ENCODE data around the gene ARHGAP9.
A peak's percentile ranks its signal among the peaks of the same experiment; 100 is the strongest.

Gene ARHGAP9

DNA sequence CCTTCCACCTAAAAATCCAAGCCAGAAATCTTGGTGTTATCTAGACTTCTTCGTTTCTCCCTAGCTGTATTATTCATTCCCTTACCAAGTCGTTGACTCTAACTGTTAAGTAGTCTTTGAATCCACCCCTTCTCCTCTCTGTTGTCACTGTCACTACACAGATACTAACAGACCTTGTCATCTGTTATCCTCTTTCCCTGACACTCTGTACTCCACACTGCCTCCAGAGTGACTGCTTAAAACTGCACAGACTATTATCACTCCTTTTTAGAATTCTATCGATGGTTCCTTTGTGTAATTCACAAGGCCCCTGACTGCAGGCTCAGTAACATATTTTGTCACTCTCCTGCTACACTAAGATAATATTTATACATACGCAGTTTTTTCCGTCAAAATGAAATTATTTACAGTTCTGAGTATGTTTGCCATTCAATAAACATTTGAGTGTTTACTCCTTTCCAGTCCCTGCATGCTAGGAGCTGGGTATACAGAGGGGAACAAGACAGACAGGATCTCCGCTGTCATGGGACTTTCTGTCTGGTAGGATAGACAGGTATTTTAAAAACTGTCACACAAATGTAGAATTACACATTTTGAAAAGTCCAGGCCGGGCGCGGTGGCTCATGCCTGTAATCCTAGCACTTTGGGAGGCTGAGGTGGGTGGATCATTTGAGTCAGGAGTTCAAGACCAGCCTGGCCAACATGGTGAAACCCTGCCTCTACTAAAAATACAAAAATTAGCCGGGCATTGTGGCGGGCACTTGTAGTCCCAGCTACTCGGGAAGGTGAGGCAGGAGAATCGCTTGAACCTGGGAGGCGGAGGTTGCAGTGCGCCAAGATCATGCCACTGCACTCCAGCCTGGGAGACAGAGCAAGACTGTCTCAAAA lies 12.0 kb upstream of the ARHGAP9 start:
- no peak for DNase-seq

DNA sequence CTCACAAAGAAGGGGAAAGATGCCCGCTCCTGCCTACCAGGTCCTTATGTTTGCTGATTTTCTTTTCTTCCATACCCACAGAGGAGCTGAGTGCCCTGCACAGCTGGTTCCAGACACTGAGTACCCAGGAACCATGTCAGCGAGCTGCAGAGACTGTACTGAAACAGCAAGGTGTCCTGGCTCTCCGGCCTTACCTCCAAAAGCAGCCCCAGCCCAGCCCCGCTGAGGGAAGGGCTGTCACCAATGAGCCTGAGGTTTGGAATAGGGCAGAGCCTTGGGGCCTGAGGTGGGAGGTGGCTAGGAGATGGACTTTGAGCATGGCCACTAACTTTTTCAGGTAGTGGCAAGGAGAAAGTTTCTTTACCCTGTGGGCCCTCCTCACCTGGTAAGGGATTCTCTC lies 10.5 kb upstream of the ARHGAP9 start:
- DNase-seq, result no peak

DNA sequence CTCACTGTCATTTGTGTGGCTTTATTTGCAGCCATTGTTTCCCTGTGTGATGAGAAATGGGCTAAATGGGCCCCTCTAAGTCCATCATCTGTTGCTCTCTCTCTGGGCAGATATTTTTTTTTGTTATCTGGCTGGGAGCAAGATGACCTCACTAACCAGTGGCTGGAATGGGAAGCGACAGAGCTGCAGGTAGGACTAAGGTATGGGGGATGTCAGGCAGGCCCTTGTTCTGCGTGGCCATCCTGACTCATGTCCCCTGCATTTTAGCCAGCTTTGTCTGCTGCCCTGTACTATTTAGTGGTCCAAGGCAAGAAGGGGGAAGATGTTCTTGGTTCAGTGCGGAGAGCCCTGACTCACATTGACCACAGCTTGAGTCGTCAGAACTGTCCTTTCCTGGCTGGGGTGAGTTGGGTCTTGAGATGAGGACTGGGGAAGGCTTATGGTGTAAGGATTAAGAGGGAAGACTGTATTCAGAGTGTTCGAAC lies 9.5 kb upstream of the ARHGAP9 start:
- no peak for DNase-seq

DNA sequence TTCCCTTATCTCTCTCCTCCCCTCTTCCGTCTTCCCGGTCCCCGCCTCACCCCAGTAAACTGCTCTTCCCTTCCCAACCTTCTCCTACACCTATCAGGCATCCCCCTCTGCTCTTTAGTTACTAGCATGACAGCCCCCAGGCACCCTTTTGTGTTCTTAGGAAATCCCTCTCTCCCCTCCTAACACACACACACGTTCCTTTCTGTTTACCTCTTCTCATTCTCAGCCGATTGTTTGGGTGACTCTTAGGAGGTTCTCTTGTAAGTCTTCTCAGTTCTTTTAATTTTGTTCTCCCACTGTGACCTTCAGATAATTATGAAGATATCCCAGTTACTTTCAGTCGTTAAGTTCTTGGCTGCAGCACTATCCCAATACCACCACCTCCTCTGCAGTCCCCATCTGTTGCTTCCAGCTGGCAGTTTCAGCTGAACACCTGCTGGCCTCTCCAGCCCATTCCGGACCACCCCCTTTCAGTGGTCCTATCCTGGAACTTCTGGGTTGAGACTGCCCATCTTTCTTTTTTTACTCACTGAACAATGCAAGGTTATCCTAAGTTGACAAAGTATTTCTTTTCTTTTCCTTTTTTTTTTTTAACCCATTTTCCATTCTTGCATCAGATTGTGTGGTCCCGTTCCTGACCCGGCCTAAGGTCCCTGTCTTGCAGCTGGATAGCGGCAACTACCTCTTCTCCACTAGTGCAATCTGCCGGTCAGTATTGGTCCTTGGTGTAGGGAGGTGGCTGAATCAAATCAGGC lies 8.9 kb upstream of the ARHGAP9 start:
- DNase-seq, result no peak

DNA sequence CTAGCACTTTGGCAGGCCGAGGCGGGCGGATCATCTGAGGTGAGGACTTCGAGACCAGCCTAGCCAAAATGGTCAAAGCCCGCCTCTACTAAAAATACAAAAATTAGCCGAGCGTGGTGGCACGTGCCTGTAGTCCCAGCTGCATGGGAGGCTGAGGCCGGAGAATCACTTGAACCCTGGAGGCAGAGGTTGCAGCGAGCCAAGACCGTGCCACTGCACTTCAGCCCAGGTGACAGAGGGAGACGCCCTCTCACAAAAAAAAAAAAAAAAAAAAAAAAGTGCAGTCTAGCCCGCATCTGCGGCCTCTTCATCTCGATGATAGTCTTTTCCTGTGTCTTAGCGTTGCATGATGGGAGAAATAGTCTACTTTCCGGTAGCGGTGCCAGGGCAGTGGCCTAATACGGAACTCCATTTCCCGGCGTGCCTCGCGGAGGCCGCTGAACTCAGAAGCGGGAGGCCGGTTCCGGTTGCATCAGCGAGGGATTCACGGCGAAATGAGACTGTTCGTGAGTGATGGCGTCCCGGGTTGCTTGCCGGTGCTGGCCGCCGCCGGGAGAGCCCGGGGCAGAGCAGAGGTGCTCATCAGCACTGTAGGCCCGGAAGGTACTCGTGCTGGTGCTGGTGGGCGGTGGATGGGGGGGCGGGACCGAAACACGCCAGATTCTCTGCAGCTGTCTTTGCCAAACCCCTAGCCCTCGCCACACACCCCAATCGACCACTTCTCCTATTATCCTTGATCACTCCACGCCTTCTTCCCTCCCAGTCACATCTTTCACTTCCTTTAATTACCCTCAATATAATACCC lies 8.1 kb upstream of the ARHGAP9 start, which contains the start of gene MARS1:
MARS1 (plus strand) TSS at position 472 of the 805 bp plus-strand sequence; CDS start at position 495, 23 bp downstream.
- peak; percentile 81 to 98 (median 90) for DNase-seq

DNA sequence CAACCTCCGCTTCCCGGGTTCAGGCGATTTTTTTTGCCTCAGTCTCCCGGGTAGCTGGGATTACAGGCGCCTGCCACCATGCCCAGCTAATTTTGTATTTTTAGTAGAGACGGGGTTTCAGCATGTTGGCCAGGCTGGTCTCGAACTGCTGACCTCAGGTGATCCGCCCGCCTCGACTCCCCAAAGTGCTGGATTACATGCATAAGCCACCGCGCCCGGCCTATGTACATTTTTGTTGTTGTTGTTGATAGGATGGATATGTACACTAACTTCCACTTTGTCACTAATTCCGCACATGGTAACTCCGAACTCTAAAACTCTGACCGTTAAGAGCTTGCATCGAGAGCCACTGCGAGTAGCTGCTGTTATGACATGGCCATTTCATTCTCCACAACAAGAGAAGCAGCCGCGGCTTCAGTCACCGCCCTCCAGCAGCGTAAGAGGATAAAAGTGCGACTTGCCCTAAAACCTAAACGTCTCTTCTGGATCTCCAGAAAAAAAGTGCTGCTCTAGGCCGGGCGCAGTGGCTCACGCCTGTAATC lies 7.5 kb upstream of the ARHGAP9 start:
- no peak for DNase-seq

DNA sequence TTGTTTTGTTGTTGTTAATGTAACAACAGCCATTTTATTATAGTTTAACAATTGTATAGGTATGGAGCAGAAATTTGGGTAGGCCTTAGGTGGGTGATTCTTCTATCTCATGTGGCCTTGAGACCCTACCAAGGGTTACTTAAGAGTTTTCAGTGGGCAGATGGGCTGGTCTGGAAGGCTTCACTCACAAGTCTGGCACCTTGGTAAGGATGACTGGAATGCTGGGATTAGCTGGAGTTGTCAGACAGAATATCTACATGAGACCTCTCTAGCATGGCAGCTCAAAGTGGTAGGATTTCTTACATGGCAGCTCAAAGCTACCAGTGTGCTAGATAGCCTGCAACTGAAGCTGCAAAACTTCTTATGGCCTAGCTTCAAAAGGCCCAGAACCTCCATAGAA lies 6.0 kb upstream of the ARHGAP9 start:
- no peak for DNase-seq

DNA sequence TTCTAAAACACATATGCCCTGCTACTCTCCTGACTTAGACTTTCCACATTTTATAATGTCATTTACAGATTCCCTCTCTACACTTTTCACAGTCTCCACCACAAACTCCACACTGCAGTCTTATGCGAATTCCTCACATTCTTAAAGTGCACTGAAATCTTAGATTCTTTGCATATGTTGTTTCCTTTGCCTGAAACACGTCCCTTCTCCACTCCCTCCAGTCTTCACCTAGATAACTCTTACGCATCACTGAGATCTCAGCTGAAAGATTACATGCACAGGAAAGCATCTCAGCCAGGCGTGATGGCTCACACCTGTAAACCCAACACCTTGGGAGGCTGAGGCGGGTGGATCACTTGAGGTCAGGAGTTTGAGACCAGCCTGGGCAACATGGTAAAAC lies 3.8 kb upstream of the ARHGAP9 start:
- no peak for DNase-seq

DNA sequence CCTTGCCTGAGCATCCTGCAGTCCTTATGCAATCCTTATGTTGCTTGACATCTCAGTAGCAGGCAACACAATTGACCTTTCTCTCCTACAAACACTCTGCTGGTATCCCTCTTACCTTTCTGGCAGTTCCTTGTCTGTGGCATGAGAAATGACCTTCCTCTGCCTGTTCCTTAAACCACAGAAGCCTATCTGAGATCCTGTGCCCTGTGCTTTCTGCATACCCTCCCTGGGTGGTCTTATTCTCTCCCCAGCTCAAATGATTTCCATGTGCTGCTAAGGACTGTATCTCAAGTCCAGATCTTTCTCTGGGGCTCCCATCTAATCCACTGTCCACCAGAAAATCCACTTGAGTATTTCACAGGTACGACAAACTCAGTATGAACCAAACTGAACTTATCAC lies 2.0 kb upstream of the ARHGAP9 start:
- no peak for DNase-seq

DNA sequence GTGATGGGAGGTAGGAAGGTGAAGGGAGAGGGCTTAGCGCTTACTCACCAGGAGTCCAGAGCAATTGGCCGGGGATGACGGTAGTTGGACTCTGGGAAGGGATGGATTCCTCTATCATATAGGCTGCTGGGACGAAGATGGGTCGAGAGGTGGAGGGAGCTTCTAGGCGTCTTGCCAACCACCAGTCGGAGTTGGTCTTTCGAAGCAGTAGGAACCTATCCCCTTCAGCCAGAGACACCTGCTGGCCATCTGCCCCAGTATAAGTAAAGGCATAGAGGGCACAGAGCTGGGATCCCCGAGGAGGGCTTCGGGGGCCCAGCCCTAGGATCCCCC lies 657 bp downstream of the ARHGAP9 start:
- DNase-seq, result no peak

DNA sequence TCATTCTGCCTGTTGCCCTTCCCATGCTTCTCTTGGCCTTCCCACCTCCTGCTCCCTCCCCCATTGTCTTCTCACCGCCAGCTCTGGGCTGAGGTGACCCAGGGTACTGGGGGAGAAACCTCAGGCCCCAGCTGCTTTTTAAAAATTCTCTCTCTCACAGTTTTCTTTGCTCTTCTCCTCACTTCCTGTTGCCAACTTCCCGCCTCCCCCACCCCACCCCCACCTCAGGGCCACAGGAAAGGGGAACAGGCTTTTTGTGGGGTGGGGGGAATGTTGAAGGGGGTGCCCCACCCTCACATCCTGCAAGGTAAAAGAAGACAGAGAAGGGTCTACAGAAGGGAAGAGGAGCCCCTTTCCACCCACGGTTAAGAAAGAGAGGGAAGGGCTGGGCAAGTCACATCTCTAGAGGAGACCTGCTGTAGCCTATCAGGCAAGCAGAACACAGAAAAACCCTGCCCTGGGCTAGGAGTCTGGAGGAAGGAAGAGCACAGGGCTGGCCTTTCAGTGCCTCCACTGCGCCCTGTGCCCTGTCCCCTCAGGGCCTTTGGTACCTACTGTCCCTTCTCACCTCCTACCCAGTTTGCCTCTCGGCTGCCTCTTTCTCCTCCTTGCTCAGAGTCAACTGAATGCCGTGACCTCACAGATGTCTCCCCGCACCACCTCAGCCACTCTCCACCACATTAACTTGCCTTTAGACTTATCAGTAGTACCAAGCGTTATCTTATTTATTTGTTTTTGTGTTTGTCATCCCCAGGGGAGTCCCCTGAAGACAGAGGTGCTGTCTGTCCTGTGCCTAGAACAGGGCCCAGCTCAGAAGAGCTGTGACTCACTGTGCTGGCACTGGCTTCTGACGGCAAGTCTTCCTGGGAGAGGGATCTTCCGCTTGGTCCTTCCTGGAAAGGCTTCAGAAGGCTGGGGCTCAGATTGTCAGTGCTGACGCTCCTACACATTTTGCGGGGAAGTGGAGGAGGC lies 1.7 kb downstream of the ARHGAP9 start:
- peak; percentile 38 to 74 (median 49) for DNase-seq

DNA sequence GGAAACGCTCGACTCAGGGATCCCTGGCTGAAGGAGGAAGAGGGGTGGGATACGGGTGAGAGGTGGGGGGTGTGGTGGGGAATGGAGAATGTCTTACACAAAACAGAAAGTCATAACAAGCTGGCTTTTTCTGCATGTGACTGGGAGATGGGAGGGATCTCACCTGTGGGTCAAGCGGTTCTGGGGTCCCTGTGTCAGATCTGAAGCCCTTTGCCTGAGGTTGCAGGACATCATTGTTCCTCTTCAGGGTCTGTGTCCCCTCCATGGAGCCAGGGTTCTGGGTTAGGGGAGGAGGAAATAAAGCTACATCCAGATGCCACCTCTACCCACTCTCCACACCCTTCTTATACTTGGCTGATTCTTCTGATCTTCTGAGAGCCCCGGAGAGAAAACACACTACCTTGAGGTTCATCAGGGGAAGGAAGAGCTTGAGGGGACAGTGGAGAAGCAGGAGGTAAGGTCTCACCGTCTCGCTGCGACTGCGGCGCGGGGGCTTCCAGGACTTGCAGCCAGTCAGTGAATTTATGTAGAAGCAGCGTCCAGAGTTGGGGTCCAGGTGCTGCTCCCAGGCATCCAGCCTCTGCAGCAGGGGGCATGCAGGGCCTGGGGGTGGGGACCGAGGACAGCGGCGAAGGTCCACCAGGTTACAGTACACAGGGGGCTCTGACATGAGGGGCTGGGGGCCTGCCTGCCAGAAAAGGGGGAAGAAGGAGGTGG lies 2.5 kb downstream of the ARHGAP9 start:
- DNase-seq, result no peak

DNA sequence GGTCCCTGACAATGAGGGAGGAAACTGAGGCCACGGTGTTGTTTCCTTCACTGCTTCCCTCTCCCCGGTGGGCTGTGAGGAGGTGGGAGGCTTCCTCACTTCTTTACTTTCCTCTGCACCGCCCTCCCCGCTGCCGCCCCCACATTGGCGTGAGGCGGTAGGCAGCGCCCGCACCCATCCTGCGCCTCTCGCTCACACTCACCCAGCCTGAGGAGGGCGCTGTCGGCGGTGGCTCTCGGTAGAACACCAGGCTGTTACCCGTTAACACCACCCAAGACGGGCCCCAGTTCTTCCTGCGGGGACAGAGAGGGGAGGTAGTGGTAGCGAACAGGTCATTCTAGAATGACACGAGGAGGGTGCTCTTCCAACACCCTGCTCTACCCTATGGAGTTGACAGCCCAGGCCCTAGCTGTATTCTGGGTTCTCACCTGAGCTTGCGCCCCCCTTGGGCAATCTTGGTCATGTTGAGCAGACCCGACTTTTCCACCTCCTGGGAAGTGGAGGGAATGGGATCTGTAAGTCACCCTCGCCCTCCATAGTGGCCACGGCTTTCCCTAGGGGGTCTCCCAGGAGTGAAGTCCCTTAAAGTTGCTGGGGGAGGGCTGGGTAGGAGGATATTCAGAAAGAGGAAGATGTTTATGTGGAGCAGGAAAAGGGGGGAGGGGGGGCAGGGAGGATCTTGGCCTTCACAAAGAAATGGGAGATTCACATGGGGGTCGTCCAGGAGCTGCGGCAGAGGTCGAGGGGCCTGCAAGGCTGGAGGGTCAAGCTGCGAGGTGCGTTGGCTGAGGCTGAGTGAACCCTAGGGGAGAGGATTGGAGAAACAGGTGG lies 3.3 kb downstream of the ARHGAP9 start:
- DNase-seq, result peak in 4 of 5 donors; percentile 32 to 81 (median 56)

DNA sequence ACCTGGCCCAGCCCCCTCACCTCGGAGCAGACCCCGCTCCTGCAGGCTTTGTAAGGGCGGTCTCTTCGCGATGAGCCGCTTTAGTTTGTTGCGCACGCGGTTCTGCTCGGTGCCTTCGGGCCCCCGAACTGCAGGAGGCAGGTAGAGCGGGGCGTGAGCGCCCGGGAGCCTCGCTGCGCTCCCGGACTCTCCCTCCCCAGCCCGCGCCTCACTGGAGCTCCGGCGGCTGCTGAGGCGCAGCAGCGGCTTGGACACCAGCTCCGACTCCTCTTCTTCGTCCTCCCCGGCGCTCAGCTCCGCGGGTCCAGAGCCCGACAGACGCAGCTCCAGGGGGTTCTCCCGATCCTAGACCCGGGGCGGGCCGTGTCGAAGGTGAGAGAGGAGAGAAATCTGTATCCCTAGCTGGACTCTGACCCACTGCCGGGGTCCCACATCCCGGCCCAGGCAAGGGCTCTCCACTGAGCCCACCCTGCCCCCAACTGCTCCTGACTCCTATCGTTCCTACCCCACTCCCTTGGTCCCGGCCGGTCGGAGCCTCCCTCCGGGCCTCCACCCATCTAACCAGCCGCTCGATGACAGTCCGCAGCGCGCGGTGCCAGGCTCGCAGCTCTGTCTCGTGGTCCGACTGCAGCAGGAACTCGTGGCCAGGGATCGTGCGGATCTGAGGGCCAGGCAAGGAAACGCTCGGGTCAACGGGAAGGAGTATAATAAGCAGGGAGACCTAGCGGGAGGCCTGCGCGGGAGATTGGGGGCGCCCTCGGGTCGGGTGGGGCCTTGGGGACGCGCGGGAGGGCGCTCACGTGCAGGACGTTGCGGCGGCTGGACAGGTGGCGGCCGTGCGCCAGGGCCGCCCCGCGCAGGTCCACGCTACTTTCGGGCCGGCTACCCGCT lies 4.2 kb downstream of the ARHGAP9 start:
- no peak for DNase-seq

DNA sequence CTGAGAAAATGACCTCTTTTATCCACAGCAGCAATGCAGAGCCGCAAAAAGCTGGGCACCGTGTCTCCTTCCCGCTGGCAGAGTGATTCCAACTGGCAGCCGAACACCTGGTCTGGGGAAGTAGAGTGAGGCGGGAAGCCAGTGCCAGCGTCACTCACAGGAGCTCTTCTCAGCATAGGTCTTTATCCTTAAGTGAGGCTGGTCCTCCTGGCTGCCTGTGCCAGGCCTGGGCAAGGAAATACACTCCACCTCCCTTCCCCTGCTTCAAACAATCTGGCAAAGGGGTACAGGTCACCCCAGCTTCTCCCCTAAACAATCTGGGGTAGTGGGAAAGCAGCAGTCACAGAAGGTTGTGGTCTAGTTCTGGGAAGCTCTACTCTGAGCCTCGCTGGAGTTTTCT lies 4.8 kb downstream of the ARHGAP9 start:
- DNase-seq, result no peak

DNA sequence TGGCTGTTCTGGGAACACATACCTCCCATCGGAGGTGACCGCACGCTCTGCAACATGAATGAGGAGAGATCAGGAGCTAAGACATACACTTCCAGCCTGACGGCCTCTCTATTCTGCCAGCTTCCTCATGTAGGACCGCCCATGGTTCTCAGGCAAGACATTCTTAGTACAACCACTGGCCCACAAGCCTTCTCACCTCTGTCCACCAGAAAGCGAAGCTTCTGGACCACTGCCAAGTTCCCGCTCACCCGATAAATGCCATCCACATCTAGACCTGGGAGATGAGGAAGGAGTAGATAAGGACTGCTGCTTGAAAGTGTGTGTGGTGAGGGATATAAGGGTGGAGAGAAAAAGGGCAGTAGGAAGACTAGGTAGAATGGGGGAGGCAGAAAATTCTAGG lies 5.2 kb downstream of the ARHGAP9 start:
- no peak for DNase-seq

DNA sequence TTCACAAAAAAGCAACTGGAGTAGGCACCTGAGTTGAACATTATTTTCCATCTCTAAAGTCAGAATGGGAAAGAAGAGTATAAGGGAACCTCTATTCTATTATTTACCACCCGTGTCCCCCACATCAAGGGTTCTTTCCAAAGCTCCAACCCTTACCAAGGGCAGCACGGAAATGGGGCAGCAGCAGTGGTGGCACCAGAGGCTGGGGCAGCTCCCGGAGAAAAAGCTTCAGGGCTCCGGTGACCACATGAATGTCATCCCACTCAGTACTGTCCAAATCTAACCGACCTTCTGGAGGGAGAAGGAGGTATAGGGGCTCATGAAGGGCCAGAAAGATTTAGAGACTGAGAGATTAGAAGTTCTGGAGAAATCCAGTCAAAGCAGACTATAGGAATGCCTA lies 5.8 kb downstream of the ARHGAP9 start:
- DNase-seq, result no peak

DNA sequence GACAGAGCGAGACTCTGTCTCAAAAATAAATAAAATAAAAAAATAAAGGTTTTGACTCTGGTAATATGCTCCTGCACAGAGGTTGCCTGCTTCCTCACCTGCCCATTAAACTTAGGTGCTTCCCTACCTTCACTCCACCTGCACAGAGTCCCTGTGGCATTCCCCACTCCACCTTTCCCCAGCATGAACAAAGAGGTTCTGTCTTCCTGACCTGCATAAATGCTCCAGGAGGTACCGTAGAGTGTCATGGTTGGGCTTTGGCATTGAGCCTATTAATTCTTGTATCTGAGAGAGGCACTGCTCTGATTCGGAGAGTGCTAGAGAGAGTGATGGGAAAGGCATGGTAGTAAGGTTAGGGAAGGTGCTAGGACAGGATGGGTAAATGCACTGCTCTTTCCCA lies 6.3 kb downstream of the ARHGAP9 start:
- DNase-seq, result no peak

DNA sequence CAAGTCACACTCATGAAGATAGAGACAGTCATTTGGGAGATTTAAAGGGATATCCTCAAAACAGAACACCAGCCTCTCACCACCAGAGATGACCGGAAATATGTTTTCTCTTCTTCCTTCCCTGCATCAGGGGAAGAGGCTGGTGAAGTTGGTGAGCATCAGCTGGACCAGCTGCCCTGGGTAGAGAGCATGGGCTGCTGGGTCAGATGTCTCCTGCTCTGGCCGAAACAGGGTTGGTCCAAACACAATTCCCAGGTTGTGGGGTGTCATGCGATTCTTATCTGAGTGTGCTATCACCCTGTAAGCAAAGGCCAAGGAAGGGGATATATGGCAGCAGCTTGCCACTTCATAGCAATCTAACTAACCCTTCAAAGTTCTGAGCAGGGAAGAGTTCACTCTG lies 7.3 kb downstream of the ARHGAP9 start:
- DNase-seq, result no peak

Measured in T-helper 1 cell (primary cell).